C4-2B (cell line): ENCODE results near the gene MPDZ.

ENCODE experiments used
- H3K27ac ChIP-seq: fragments of 450-650 bp; 2 replicates; pipeline ENCODE4 v1.5.1; 2017
- ZFX ChIP-seq: fragments of 450-650 bp; IDR thresholded peaks from 2 replicates; pipeline ENCODE4 v1.6.1; 2017
- TF ChIP-seq, protein P1 (sequence below): fragments of 450-650 bp; conservative IDR thresholded peaks from 2 replicates; pipeline ENCODE4 v1.5.1; 2017; ENCODE audit warnings: mild to moderate bottlenecking

Gene MPDZ

DNA sequence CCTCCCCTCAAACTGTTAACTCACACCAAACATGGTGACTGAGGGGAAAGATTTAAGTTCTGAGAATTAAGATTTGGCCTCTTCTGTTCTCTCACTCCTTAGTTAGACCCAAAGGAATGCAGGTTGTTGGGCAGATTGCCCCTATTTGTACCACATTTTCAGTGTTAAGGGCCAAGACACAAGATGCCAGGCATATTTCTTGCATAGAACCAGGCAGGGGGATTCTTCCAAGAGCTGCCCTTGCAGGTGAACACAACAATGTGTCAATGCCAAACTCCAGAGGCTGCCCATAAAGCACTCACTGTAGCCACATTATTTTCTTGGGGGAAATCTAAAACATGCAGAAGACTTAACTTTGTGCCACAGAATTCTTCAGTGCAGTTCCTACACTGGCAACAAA is 14.7 kb downstream of the MPDZ start:
- H3K27ac ChIP-seq, result no peak overlapping the region
- TF ChIP-seq, protein P1, sequence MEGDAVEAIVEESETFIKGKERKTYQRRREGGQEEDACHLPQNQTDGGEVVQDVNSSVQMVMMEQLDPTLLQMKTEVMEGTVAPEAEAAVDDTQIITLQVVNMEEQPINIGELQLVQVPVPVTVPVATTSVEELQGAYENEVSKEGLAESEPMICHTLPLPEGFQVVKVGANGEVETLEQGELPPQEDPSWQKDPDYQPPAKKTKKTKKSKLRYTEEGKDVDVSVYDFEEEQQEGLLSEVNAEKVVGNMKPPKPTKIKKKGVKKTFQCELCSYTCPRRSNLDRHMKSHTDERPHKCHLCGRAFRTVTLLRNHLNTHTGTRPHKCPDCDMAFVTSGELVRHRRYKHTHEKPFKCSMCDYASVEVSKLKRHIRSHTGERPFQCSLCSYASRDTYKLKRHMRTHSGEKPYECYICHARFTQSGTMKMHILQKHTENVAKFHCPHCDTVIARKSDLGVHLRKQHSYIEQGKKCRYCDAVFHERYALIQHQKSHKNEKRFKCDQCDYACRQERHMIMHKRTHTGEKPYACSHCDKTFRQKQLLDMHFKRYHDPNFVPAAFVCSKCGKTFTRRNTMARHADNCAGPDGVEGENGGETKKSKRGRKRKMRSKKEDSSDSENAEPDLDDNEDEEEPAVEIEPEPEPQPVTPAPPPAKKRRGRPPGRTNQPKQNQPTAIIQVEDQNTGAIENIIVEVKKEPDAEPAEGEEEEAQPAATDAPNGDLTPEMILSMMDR, result no peak
- no peak for TF ChIP-seq ZFX

GRCh38 chr9:13263511-13263910 is 16.0 kb downstream of the MPDZ start:
- no peak overlapping the region for H3K27ac ChIP-seq
- TF ChIP-seq ZFX, result no peak
- TF ChIP-seq, protein P1, result no peak

GRCh38 chr9:13252852-13253251 is 26.6 kb downstream of the MPDZ start:
- no peak for TF ChIP-seq ZFX
- TF ChIP-seq, protein P1, result no peak
- H3K27ac ChIP-seq, result no peak overlapping the region

GRCh38 chr9:13244181-13244580 is 35.3 kb downstream of the MPDZ start:
- no peak for TF ChIP-seq ZFX
- TF ChIP-seq, protein P1, result no peak

GRCh38 chr9:13241283-13241682 is 38.2 kb downstream of the MPDZ start:
- TF ChIP-seq, protein P1, result no peak
- TF ChIP-seq ZFX, result no peak
- H3K27ac ChIP-seq, result no peak overlapping the region

More at GRCh38 chr9:13244181-13244580, 35.3 kb downstream of the MPDZ start:
- H3K27ac ChIP-seq, result no peak overlapping the region

DNA sequence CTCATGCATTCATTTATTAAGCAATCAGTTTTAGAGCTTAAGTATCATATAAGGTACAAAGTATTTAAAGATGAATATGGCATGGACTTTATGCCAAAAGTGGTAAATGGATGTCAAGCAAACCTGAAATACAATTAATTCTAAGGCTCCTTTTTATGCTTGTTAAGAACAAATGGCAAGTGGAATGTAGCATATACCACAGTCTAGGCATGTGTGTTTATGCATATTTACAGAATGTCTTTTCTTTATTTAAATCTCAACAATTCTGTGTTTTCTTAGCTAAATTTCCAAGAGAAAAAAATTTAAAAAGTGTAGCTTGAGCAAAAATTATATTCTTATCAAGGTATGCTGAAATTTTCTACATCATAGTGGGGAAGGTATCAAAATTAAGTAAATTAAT is 39.8 kb downstream of the MPDZ start:
- no peak overlapping the region for H3K27ac ChIP-seq
- TF ChIP-seq, protein P1, result no peak
- no peak for TF ChIP-seq ZFX

DNA sequence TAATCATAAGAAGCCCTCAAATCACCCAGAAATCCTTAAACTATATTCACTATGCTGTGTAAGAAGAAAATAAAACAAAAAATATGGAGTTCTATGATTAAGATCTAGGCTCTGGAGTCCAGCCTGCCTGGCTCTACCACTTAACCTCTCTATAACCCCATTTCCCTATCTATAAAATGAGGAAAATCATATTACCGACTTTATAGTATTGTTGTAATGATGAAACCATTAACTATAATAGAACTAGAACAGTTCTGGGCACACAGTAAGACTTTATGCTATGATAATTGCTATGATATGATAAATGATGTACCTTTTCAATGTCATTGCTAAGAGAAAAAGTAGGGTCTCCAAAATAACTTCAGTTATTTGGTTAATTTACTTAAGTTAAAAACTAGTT is 40.3 kb downstream of the MPDZ start:
- H3K27ac ChIP-seq, result no peak overlapping the region
- no peak for TF ChIP-seq ZFX
- TF ChIP-seq, protein P1, result no peak
